ENCODE results near the gene RAB31.

Gene RAB31

GRCh38 chr18:9726936-9727335 lies 18.8 kb downstream of the RAB31 start:
- TF ChIP-seq, protein P1, sequence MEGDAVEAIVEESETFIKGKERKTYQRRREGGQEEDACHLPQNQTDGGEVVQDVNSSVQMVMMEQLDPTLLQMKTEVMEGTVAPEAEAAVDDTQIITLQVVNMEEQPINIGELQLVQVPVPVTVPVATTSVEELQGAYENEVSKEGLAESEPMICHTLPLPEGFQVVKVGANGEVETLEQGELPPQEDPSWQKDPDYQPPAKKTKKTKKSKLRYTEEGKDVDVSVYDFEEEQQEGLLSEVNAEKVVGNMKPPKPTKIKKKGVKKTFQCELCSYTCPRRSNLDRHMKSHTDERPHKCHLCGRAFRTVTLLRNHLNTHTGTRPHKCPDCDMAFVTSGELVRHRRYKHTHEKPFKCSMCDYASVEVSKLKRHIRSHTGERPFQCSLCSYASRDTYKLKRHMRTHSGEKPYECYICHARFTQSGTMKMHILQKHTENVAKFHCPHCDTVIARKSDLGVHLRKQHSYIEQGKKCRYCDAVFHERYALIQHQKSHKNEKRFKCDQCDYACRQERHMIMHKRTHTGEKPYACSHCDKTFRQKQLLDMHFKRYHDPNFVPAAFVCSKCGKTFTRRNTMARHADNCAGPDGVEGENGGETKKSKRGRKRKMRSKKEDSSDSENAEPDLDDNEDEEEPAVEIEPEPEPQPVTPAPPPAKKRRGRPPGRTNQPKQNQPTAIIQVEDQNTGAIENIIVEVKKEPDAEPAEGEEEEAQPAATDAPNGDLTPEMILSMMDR (IDR thresholded peaks at IDR 0.05): no peak

DNA sequence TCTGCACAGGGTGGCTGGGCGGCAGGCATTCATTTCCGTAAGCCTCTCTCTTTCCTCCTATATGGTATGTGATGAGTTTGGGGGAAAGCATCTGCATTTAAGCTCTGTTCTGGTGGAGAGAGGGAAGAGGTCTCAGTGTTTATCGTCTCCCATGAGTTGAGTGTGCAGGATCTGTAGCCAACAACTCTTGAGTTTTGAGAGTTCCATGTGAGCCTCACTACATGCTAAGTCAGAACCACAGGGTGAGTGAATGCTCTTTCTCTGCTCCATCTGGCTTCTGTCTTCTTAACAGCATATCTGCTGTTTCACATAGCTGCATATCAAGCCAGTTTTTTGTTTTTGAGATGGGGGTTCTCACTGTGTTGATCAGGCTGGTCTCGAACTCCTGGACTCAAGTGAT lies 22.7 kb downstream of the RAB31 start:
- TF ChIP-seq, protein P1 (IDR thresholded peaks at IDR 0.05): no peak

DNA sequence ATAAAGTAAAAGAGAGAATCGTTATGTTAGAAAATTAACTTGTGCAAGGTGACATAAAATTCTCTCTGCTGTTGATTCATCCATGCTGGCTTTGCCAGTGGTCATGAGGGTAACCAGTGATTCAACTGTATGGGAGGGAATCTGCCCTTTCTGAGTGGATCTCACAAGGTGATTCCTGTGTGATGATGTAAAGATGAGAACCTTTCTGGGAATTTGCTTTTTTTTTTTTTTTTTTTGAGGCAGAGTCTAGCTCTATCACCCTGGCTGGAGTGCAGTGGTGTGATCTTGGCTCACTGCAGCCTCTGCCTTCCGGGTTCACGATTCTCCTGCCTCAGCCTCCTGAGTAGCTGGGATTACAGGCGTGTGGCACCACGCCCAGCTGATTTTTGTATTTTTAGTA lies 23.3 kb downstream of the RAB31 start:
- TF ChIP-seq, protein P1 (IDR thresholded peaks at IDR 0.05): no peak

GRCh38 chr18:9732031-9732430 lies 23.9 kb downstream of the RAB31 start:
- TF ChIP-seq, protein P1 (IDR thresholded peaks at IDR 0.05): no peak

- TF ChIP-seq, protein P1 (IDR thresholded peaks at IDR 0.05): no peak
Observed at GRCh38 chr18:9734189-9734588, 26.1 kb downstream of the RAB31 start.

DNA sequence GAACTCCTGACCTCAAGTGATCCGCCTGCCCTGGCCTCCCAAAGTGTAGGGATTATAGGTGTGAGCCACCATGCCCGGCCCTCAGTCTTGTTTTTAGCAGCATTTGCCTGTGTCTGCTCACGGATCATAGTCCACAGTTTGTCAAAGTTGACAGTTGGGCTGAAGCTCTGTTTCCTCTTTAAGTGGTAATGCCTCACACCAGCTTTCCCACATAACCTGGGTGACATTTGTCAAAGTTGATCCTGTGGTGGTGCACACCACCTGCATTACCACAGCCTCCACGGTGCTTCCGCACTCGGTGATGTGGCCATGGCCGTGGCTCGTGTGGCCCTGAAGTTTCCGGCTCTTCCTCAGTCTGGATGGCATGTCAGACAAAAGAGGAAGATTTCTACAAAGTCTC lies 27.1 kb downstream of the RAB31 start:
- TF ChIP-seq, protein P1 (IDR thresholded peaks at IDR 0.05): no peak

DNA sequence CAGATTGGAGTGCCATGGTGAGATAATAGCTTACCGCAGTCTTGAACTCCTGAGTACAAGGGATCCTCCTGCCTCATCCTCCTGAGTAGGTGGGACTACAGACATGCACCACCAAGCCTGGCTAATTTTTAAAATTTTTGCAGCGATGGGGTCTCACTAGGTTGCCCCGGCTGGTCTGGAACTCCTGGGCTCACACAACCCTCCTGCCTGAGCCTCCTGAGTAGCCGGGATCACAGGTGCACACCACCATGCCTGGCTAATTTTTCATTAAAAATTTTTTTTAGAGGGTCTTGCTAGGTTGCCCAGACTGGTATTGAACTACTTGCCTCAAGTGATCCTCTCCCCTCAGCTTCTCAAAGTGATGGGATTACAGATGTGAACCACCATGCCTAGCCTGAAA lies 27.8 kb downstream of the RAB31 start:
- TF ChIP-seq, protein P1 (IDR thresholded peaks at IDR 0.05): no peak

- TF ChIP-seq, protein P1 (IDR thresholded peaks at IDR 0.05): no peak
Observed at GRCh38 chr18:9736286-9736835, 28.3 kb downstream of the RAB31 start.
